Anterior cingulate cortex (tissue), 58 donors: Measurements from ENCODE around the gene PARG.
"Not testable (repeated sequence)": the region's sequence is repeated elsewhere in the genome, so short reads cannot be mapped to it uniquely, and the experiment has no call there.

ENCODE experiments used
- DNase-seq, 58 donors: peaks; one replicate each; lab custom pipeline; 2025; lab: John Stamatoyannopoulos, UW

PARG gene

GRCh38 chr10:49908290-49909080 is 33.3 kb downstream of the PARG start:
- not testable (repeated sequence) for DNase-seq

- not testable (repeated sequence) for DNase-seq
Observed at GRCh38 chr10:49903829-49904228, 38.0 kb downstream of the PARG start.

- not testable (repeated sequence) for DNase-seq
Observed at GRCh38 chr10:49900406-49900805, 41.4 kb downstream of the PARG start.

- not testable (repeated sequence) for DNase-seq
Observed at GRCh38 chr10:49899999-49900398, 41.8 kb downstream of the PARG start.

- not testable (repeated sequence) for DNase-seq
Observed at GRCh38 chr10:49890025-49890424, 51.8 kb downstream of the PARG start.

- DNase-seq, result not testable (repeated sequence)
Observed at GRCh38 chr10:49884739-49885331, 57.0 kb downstream of the PARG start.

GRCh38 chr10:49883852-49884251 is 58.0 kb downstream of the PARG start:
- DNase-seq, result not testable (repeated sequence)

GRCh38 chr10:49882327-49882726 is 59.5 kb downstream of the PARG start:
- DNase-seq, result not testable (repeated sequence)

- DNase-seq, result not testable (repeated sequence)
Observed at GRCh38 chr10:49872740-49873139, 69.1 kb downstream of the PARG start.

GRCh38 chr10:49871462-49871861 is 70.4 kb downstream of the PARG start:
- DNase-seq, result not testable (repeated sequence)

- not testable (repeated sequence) for DNase-seq
Observed at GRCh38 chr10:49859933-49860332, 81.9 kb downstream of the PARG start.

GRCh38 chr10:49858697-49859382 is 83.0 kb downstream of the PARG start:
- not testable (repeated sequence) for DNase-seq

GRCh38 chr10:49849520-49849919 is 92.3 kb downstream of the PARG start:
- DNase-seq, result not testable (repeated sequence)

GRCh38 chr10:49844775-49845595 is 96.8 kb downstream of the PARG start:
- no peak for DNase-seq

- not testable (repeated sequence) for DNase-seq
Observed at GRCh38 chr10:49842333-49842628, 99.5 kb downstream of the PARG start.

GRCh38 chr10:49841615-49842332 is 100.1 kb downstream of the PARG start:
- no peak for DNase-seq

- no peak for DNase-seq
Observed at GRCh38 chr10:49837685-49838084, 104.1 kb downstream of the PARG start.

- DNase-seq, result no peak
Observed at GRCh38 chr10:49837051-49837478, 104.8 kb downstream of the PARG start.

- DNase-seq, result no peak
Observed at GRCh38 chr10:49834976-49835375, 106.9 kb downstream of the PARG start.

- no peak for DNase-seq
Observed at GRCh38 chr10:49834201-49834600, 107.6 kb downstream of the PARG start.
